GM12873 (cell line): ENCODE measurements around the gene GARIN6.
A peak's percentile ranks its signal among the peaks of the same experiment; 100 is the strongest.

ENCODE experiments used
- TF ChIP-seq, protein P1 (sequence below): IDR thresholded peaks from 2 replicates; pipeline ENCODE4 v1.5.1; 2012; ENCODE audit warnings: low read depth, mild to moderate bottlenecking, moderate library complexity, low read length, control low read depth; ENCODE audit not compliant: insufficient read depth; ENCODE audit errors: missing control alignments

GARIN6 gene

DNA sequence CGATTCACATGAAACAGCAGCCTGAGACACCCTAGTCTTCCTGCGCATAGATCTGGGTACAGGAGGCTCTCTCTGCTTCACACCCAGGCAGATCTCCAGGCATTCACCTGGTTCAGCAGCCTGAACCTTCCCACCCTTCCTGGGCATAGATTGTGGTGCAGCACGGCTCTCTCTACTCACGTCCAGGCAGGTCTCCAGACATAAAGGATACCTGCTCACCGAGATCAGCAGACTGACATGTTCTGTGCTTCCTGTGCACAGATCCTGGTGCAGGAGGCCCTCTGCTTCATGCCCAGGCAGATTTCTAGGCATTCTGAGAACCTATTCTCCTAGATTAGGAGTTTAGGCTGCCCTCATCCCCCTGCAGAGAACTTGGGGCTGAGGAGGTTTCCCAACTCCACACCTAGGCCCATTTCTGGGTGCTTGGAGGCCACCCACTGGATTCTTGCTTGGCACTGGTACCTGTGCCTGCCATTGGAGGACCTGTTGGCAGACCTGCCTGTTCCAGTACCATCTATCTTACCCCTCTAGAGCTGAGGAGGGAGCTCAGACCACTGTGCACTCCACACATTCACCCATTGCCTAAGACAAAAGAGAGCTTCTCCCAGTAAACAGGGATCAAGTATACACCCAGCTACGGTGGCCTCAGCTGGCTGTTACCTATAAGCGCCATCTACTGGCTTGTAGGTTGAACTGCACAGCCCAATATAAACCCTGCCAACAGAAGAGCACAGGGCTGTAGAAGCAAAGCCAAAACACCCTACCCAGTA lies 28.0 kb upstream of the GARIN6 start:
- TF ChIP-seq, protein P1, sequence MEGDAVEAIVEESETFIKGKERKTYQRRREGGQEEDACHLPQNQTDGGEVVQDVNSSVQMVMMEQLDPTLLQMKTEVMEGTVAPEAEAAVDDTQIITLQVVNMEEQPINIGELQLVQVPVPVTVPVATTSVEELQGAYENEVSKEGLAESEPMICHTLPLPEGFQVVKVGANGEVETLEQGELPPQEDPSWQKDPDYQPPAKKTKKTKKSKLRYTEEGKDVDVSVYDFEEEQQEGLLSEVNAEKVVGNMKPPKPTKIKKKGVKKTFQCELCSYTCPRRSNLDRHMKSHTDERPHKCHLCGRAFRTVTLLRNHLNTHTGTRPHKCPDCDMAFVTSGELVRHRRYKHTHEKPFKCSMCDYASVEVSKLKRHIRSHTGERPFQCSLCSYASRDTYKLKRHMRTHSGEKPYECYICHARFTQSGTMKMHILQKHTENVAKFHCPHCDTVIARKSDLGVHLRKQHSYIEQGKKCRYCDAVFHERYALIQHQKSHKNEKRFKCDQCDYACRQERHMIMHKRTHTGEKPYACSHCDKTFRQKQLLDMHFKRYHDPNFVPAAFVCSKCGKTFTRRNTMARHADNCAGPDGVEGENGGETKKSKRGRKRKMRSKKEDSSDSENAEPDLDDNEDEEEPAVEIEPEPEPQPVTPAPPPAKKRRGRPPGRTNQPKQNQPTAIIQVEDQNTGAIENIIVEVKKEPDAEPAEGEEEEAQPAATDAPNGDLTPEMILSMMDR, result peak; percentile 89

DNA sequence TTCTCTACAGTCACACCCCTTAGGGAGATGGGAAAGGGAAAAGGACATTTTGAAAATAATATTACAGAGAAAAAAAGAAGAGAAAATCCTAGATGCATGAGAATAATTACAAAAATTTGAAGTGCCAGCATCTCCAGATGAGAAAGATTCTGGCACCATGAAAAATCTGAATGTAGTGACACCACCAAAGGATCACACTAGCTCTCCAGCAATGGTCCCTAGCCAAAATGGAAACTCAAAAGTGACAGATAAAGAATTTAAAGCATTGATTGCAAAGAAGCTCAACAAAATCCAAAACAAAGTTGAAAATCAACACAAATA lies 27.4 kb upstream of the GARIN6 start:
- TF ChIP-seq, protein P1, result no peak

DNA sequence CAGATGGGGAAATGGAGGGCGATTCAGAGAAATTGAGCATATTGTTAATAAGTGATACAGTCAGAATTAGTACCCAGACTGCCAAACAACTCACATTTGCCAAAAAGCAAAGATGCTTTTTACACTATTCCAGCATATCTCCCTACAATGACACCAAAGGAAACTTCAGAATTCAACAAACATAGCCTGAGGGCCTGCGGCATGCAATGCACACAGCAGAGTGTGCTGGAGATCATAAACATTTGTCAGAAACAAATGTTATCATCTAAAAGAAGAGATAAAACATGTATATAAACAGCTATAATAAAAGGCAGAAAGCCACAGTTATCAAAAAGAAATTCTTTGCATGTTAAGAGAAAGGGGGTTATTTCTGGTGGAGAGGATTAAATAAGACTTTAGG lies 20.1 kb upstream of the GARIN6 start:
- TF ChIP-seq, protein P1, result no peak

DNA sequence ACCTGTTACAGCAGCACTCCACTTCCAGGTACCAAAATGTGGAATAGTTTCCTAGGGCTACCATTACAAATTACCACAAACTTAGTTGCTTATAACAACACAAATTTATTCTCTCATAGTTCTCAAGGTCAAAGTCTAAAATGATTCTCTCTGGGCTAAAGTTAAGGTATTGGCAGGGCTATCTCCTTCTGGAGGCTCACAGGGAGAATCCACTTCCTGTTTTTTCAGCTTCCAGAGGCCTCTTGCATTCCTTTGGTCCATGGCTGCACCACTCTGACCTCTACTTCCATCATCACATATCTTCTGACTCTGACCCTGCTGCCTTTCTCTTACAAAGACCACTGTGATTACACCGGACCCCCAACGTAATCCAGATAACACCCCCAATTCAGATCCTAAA lies 2.9 kb upstream of the GARIN6 start:
- TF ChIP-seq, protein P1, result no peak

DNA sequence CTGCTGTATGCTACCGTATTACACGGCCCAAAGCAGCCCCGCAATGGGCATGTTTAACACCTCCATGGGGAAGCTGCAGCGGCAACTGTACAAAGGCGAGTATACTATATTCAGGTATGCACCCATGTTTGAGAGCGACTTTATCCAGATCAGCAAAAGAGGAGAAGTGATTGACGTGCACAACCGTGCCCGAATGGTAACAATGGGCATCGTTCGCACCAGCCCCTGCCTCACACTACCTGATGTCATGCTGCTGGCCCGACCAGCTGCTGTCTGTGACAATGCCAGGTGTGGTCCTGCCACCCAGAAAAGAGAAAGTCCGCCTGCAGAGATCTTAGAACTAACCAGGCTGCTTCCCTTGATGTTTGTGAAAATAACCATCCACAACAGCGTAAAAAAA lies 630 bp downstream of the GARIN6 start:
- TF ChIP-seq, protein P1, result no peak

DNA sequence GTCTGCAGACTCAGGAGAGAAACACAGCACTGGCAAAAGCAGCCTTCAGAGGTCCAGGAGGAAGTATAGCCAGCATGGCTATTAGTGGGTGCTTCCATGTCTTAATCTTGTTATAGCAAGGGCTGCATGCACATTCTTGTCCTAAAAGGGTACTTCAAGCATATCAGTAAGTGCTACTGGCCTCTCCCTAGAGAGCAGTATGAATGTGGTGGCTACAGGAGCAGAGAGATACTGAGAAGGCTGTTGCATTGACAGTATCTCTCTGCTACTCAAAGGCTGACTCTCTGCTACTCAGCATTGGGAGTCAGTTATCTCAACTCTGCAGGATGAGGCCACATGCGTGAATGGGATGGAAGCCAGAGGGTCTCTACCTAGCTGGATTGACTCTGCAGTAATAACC lies 2.0 kb downstream of the GARIN6 start:
- TF ChIP-seq, protein P1, result no peak

DNA sequence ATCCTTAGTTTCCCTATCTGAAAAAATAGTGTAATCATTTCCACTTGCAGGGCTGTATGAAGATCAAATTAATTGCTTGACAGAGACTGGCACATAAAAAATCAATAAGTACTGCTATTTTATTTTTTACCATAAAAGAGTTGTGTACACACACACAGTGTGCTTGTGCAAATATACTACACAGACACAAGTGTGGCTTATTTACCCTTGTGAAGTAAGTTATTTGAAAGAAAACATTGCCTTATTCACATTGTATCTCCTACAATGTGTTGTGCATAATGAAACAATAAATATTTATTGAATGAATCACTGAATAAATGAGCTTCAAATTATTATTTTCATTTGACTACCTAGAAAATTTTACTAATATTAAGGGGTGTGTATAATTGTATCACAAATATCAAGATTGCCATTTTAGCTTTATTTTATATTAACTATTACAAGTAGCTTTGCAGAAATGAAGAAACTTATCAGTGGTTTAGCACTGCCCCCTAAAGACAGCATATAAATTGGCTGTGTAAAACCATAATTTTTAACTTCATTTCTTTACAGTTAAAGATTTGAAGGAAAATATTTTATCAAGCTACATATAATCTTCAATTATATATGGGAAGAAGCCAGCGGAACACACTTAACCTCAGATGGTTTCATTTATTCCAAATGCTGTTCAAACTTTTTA lies 11.3 kb downstream of the GARIN6 start:
- TF ChIP-seq, protein P1, result no peak
